Ishikawa (cell line): ENCODE data around the gene CAMTA1.

Experiments used
- CEBPB ChIP-seq: IDR thresholded peaks from 2 replicates; pipeline ENCODE4 v1.6.1; 2012
- CREB1 ChIP-seq: IDR thresholded peaks from 2 replicates; pipeline ENCODE4 v1.6.1; 2012; ENCODE audit warnings: low read depth
- EGR1 ChIP-seq: IDR thresholded peaks from 2 replicates; pipeline ENCODE4 v1.6.1; 2012
- EP300 ChIP-seq: IDR thresholded peaks from 2 replicates; pipeline ENCODE4 v1.6.1; 2012; ENCODE audit warnings: borderline replicate concordance
- FOXM1 ChIP-seq: IDR thresholded peaks from 2 replicates; pipeline ENCODE4 v1.6.1; 2012; ENCODE audit warnings: low read depth, borderline replicate concordance
- MAX ChIP-seq: IDR thresholded peaks from 2 replicates; pipeline ENCODE4 v1.6.1; 2012
- NFIC ChIP-seq: IDR thresholded peaks from 2 replicates; pipeline ENCODE4 v1.6.1; 2012
- RAD21 ChIP-seq: IDR thresholded peaks from 2 replicates; pipeline ENCODE4 v1.6.1; 2012; ENCODE audit warnings: low read depth
- TAF1 ChIP-seq: IDR thresholded peaks from 2 replicates; pipeline ENCODE4 v1.6.1; 2012; ENCODE audit warnings: low read depth, mild to moderate bottlenecking
- TCF12 ChIP-seq: IDR thresholded peaks from 2 replicates; pipeline ENCODE4 v1.6.1; 2012; ENCODE audit warnings: low read depth
- TEAD4 ChIP-seq: IDR thresholded peaks from 2 replicates; pipeline ENCODE4 v1.6.1; 2012
- YY1 ChIP-seq: IDR thresholded peaks from 2 replicates; pipeline ENCODE4 v1.6.1; 2012; ENCODE audit warnings: low read depth
- ZBTB7A ChIP-seq: IDR thresholded peaks from 2 replicates; pipeline ENCODE4 v1.6.1; 2012; ENCODE audit warnings: low read depth
- TF ChIP-seq, protein P1 (sequence below): IDR thresholded peaks from 2 replicates; pipeline ENCODE4 v1.6.1; 2012
- TF ChIP-seq, protein P2 (sequence below): IDR thresholded peaks from 2 replicates; pipeline ENCODE4 v1.6.1; 2012; ENCODE audit warnings: low read depth, mild to moderate bottlenecking

Gene CAMTA1

GRCh38 chr1:7543718-7544090, 758.5 kb downstream of the CAMTA1 start:
- TF ChIP-seq FOXM1 (no peak), TAF1 (no peak), TEAD4 (no peak), YY1 (no peak), NFIC (no peak)
- TF ChIP-seq, protein P1, sequence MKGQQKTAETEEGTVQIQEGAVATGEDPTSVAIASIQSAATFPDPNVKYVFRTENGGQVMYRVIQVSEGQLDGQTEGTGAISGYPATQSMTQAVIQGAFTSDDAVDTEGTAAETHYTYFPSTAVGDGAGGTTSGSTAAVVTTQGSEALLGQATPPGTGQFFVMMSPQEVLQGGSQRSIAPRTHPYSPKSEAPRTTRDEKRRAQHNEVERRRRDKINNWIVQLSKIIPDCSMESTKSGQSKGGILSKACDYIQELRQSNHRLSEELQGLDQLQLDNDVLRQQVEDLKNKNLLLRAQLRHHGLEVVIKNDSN, result no peak

DNA sequence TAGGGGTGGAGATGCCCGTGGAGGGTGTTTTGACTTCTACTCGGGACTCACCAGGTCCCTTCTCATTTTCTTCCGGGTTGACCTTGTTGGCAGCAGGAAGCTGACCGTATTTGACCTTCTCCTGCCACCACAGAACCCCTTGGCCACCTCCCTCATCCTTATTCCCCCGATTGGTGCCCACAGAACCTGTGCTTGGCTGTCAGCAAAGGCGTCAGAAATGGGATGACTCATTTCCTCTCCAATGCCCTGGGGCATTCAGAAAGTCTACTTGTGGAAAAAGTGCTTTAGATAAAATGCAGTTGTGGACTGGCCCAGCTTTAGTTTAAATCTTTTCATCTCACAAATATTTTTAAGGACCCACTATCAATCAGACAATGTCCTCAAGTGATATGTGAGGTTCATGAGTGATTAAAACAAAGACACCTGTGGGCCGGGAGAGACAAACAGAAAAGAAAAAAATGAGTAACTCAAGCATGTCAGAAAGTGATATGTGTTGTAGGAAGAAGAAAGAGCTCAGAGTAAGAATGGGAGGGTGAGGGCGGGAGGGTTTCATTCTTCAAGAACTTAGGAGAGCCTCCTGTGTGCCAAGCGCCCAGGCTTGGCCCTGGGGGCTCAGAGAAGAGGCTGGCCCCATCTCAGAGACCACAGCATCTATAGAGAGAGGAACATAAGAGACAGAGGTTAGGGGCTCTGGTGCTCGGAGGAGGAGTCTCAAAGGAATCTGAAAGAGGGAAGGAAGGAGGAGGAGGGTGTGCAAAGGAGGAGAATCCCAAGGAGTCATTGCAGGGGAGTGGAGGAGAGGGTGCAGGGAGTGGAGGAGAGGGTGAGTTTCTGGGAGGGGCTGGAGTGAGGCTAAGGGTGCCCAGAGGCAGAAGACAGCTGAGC, 764.3 kb downstream of the CAMTA1 start:
- TF ChIP-seq RAD21 (no peak), ZBTB7A (no peak), CEBPB (no peak), TCF12 (no peak), TEAD4 (no peak), TAF1 (no peak), FOXM1 (no peak), EP300 (no peak), MAX (no peak), YY1 (no peak), NFIC (no peak), CREB1 (no peak), EGR1 (no peak)
- TF ChIP-seq, protein P1, result no peak
- TF ChIP-seq, protein P2, sequence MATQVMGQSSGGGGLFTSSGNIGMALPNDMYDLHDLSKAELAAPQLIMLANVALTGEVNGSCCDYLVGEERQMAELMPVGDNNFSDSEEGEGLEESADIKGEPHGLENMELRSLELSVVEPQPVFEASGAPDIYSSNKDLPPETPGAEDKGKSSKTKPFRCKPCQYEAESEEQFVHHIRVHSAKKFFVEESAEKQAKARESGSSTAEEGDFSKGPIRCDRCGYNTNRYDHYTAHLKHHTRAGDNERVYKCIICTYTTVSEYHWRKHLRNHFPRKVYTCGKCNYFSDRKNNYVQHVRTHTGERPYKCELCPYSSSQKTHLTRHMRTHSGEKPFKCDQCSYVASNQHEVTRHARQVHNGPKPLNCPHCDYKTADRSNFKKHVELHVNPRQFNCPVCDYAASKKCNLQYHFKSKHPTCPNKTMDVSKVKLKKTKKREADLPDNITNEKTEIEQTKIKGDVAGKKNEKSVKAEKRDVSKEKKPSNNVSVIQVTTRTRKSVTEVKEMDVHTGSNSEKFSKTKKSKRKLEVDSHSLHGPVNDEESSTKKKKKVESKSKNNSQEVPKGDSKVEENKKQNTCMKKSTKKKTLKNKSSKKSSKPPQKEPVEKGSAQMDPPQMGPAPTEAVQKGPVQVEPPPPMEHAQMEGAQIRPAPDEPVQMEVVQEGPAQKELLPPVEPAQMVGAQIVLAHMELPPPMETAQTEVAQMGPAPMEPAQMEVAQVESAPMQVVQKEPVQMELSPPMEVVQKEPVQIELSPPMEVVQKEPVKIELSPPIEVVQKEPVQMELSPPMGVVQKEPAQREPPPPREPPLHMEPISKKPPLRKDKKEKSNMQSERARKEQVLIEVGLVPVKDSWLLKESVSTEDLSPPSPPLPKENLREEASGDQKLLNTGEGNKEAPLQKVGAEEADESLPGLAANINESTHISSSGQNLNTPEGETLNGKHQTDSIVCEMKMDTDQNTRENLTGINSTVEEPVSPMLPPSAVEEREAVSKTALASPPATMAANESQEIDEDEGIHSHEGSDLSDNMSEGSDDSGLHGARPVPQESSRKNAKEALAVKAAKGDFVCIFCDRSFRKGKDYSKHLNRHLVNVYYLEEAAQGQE, result no peak

GRCh38 chr1:7550261-7550865, 765.1 kb downstream of the CAMTA1 start:
- TF ChIP-seq TCF12 (no peak), CREB1 (no peak), TAF1 (no peak), CEBPB (no peak), ZBTB7A (no peak), EP300 (no peak), FOXM1 (no peak), YY1 (no peak), TEAD4 (no peak), EGR1 (no peak), NFIC (no peak), MAX (no peak), RAD21 (no peak)
- TF ChIP-seq, protein P1, result no peak
- TF ChIP-seq, protein P2, result no peak

DNA sequence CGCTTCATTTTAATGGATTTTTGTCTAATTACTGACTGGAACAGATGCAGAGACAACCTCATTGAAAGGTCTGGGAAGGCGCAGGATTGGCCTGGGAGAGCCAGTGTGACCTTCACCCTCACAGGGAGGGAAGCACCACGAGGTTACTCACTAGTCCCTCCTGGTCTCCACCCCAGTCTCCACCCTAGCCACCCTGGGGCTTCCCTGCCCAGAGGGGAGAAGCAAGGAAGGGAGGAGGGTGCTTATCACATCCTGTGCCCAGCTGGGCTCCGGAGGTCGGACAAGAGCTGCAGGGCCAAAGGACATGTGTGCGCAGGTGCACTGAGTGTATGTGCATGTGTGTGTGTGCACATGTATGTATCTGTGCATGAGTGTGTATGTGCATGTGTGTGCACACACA, 765.7 kb downstream of the CAMTA1 start:
- TF ChIP-seq YY1, result no peak

DNA sequence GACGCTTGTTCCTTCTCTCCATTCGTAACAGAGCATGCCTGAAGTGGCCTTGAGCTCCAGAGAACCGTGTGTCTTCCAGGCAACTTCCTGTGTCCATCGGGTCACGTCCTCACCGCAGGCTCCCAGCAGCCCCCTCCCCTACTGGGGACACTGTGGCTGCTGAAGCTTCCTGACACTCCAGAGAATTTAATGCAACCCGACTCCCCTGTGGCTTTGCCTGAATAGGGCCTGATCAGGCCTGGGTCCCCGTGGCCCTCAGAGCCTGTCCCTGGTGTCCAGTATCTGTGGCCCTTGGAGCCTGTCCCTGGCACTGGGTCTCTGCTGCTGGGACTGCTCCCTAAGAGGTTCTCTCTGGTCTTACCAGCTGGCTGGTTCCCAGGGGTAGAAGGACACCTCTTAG, 766.2 kb downstream of the CAMTA1 start:
- no peak for TF ChIP-seq CEBPB
- TF ChIP-seq ZBTB7A, result no peak
- TF ChIP-seq, protein P1, result no peak
- TF ChIP-seq EGR1, result no peak
- no peak for TF ChIP-seq NFIC
- TF ChIP-seq, protein P2, result no peak
- TF ChIP-seq EP300, result no peak
- no peak for TF ChIP-seq TCF12
- TF ChIP-seq CREB1, result no peak
- TF ChIP-seq TAF1, result no peak
- no peak for TF ChIP-seq MAX
- no peak for TF ChIP-seq TEAD4
- no peak for TF ChIP-seq FOXM1
- no peak for TF ChIP-seq YY1
